Heart right ventricle (tissue), 16 donors: Measurements from ENCODE around the gene LTBP2. TPM values are rescaled to one million over a fixed set of nuclear protein-coding genes. Genes with fewer than 3 reads are reported as not detected.

Source experiments
- ATAC-seq, 8 donors: fragments of 200-7000 bp; cut with Tn5 transposase; one replicate each; pipeline ENCODE4 v1.9.1; 2020; ENCODE audit warnings: mild to moderate bottlenecking in 8 of 8, moderate library complexity in 8 of 8, moderate number of reproducible peaks in 1 of 8
- DNase-seq, 2 donors: peaks; one replicate each; pipeline ENCODE4 v3.0.0-alpha.2; 2020
- H3K27ac ChIP-seq, 10 donors: fragments of 200-600 bp; sonication (generic) in 2 of 10; one replicate each; pipeline versions ENCODE4 v1.5.0 to v1.8.0; 2020 to 2022; ENCODE audit warnings: mild to moderate bottlenecking in 3 of 10
- H3K27me3 ChIP-seq, 7 donors: fragments of 200-600 bp; one replicate each; pipeline ENCODE4 v1.8.0; 2021 to 2022; ENCODE audit warnings: mild to moderate bottlenecking in 2 of 7
- H3K36me3 ChIP-seq, 9 donors: fragments of 200-600 bp; sonication (generic) in 1 of 9; one replicate each; pipeline versions ENCODE4 v1.5.0 to v1.8.0; 2020 to 2022; ENCODE audit warnings: mild to moderate bottlenecking in 2 of 9
- H3K4me1 ChIP-seq, 9 donors: fragments of 200-600 bp; sonication (generic) in 1 of 9; one replicate each; pipeline versions ENCODE4 v1.5.0 to v1.8.0; 2020 to 2022; ENCODE audit warnings: mild to moderate bottlenecking in 4 of 9
- H3K4me3 ChIP-seq, 10 donors: fragments of 200-600 bp; sonication (generic) in 2 of 10; one replicate each; pipeline versions ENCODE4 v1.5.0 to v1.8.0; 2020 to 2022; ENCODE audit warnings: mild to moderate bottlenecking in 7 of 10, moderate library complexity in 2 of 10
- H3K9me3 ChIP-seq, 11 donors: fragments of 200-600 bp in 10 of 11; sonication (generic) in 2 of 11; one replicate each; pipeline versions ENCODE4 v1.5.0 to v1.8.0; 2013 to 2022; ENCODE audit warnings: mild to moderate bottlenecking in 2 of 11, control low read depth in 1 of 11, moderate library complexity in 1 of 11
- WGBS, 2 donors: extraction: QIAGEN DNeasy Blood & Tissue Kit; methylation state at CpG; one replicate each; pipeline ENCODE4 v1.1.7; 2013; ENCODE audit warnings: inconsistent platforms in 1 of 2; 5-methylcytosine and 5-hydroxymethylcytosine counted together
- intact Hi-C, 10 donors: fragments of 100-400 bp; cut with DNase I; formaldehyde crosslinking; loops; one replicate each; pipeline versions ENCODE4 v1.11.1 to v1.14.2; 2022
- polyA plus RNA-seq, 2 donors: library from polyadenylated mRNA; stranded (reverse); fragments of 200-250 nt; gene quantifications; one replicate each; pipeline ENCODE4 v1.2.3, GENCODE V29; 2013
- total RNA-seq, 10 donors: library from RNA; stranded (reverse); fragmentation: NEBNext Ultra II Directional in 3 of 10; extraction: Animal tissue kit (Norgen Biotek cat#: 25700) in 3 of 10; gene quantifications; one replicate each; pipeline versions ENCODE4 v1.2.1 to v1.2.4, GENCODE V29; 2021 to 2023
- TF ChIP-seq, protein P1 (sequence below), 9 donors: fragments of 200-600 bp; sonication (generic) in 2 of 9; IDR thresholded peaks; one replicate each; pipeline versions ENCODE4 v1.5.0 to v1.8.0; 2021 to 2022; ENCODE audit warnings: antibody characterized with exemption in 9 of 9, mild to moderate bottlenecking in 5 of 9, moderate library complexity in 1 of 9
- donor health status: Arrhythmogenic right ventricular cardiomyopathy.
- donor health status: ischemic (EF 13 %, LVEDD 7.1; RV severe dilation, severe dysfunction).
- donor health status: healthy with polysubstance abuse.
- donor health status: DM: no; HTN: yes; CAD: no.
- donor health status: DM: no; HTN: no; CAD: no.
- donor health status: ischemic (EF 25% LVEDD 6.9; RV normal size, moderate dysfunction).
- donor health status: ischemic (EF 25% LVEDD 5.7; RV mildly dilated, moderate dysfunction).
- donor health status: healthy.
- donor health status: DM: yes; HTN: yes; CAD: no.
- donor health status: Ischemic cardiomyopathy.
- donor health status: ischemic (EF 35%, LVEDD 5.7; RV mildly dilated, moderate dysfunction).
- donor health status: nonischemic (EF 11% LVEDD 7.7; RV severe dilation, severe dysfunction).
- donor health status: DM: yes; HTN: yes; CAD: no.
- donor health status: PGD.
- donor health status: ischemic (EF 29% LVEDD 5.4; RV normal size, mild dysfunction).
- donor health status: nonischemic (EF 23%, LVEDD 6.1; RV moderate dilation, normal function).

Gene LTBP2
- total and polyA plus RNA-seq, 12 donors, result 3.5 to 50.3 (median 17.3) TPM

DNA sequence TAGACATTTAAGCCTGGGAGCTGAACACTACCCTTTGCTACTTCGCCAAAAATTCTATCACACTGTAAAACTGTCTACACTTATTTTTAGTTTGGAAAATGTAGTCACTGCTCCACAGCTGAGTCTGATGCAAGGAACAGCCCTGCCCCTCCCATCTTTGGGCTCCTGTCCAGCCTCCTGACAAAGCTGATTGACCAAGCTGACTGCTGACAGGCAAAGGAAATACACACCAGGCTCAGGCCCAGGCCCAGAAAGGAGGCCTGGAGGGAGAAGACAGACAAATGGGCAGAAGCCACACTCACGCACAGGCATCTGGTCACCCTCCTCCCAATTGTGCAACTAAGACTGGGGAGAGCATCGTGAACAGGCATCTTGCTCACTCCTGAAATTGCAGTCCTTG lies 63.2 kb downstream of the LTBP2 start:
- H3K36me3 ChIP-seq, result peaks cover 0 to 35% (median 0%) of the 10 kb centered on the region in 9 donors
- WGBS, 2 donors, result 23 to 36% methylated on average over 3 of the region's 3 CpGs
- intact Hi-C loops, result loop anchor here in 1 of 10 donors (5.0 kb wide), 1 partner anchor 53 kb away; no protein-coding TSS in a partner anchor
- TF ChIP-seq, protein P1, sequence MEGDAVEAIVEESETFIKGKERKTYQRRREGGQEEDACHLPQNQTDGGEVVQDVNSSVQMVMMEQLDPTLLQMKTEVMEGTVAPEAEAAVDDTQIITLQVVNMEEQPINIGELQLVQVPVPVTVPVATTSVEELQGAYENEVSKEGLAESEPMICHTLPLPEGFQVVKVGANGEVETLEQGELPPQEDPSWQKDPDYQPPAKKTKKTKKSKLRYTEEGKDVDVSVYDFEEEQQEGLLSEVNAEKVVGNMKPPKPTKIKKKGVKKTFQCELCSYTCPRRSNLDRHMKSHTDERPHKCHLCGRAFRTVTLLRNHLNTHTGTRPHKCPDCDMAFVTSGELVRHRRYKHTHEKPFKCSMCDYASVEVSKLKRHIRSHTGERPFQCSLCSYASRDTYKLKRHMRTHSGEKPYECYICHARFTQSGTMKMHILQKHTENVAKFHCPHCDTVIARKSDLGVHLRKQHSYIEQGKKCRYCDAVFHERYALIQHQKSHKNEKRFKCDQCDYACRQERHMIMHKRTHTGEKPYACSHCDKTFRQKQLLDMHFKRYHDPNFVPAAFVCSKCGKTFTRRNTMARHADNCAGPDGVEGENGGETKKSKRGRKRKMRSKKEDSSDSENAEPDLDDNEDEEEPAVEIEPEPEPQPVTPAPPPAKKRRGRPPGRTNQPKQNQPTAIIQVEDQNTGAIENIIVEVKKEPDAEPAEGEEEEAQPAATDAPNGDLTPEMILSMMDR (IDR thresholded peaks at IDR 0.05), result no peak
- no peak overlapping the region for H3K4me3 ChIP-seq
- H3K27me3 ChIP-seq, result no peaks in the 10 kb centered on the region
- H3K27ac ChIP-seq, result peak overlapping the region in 3 of 10 donors; percentile 3 to 28 (median 22)
- peak; percentile 76 to 78 for DNase-seq
- peak; percentile 46 to 89 (median 76) for ATAC-seq
- H3K9me3 ChIP-seq, result no peaks in the 10 kb centered on the region
- peaks cover 13 to 45% (median 33%) of the 10 kb centered on the region in 9 donors for H3K4me1 ChIP-seq

DNA sequence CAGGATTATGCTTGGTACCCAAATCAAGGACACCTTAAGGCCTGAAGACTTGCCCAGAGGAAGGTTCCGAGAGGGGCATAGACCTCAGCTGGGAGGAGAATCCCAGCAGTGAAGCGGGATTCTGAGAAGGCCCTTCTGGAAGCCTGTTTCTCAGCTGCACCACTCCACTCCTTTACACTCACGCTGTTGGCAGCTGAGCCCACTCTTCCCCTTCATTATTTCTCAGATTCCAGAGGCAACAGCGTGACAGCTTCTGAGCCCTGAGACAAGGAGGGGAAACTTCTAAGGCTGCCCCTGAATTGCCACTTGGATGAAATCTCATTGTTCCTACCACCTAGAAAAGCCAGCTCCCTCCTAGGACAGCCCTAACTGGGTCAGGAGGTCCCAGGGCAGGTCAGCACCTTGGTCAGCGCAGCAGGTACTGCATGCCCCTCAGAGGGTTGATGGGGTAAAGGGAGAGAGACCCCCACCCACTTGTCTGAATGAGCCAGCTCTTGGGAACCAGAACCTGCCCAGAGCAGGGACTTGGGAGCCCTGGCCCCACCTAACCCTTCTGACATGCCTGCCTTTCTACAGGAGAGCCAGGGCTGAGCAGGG lies 64.6 kb downstream of the LTBP2 start:
- WGBS, 2 donors, result 91 to 95% methylated on average over 5 of the region's 5 CpGs
- Histone ChIP-seq H3K4me3 (no peak overlapping the region), H3K36me3 (peaks cover 0 to 36% (median 0%) of the 10 kb centered on the region in 9 donors), H3K27me3 (no peaks in the 10 kb centered on the region), H3K9me3 (no peaks in the 10 kb centered on the region), H3K4me1 (peaks cover 8 to 35% (median 22%) of the 10 kb centered on the region in 9 donors), H3K27ac (no peak overlapping the region)
- TF ChIP-seq, protein P1 (IDR thresholded peaks at IDR 0.05), result no peak
- ATAC-seq, result no peak
- DNase-seq, result no peak
- intact Hi-C loops, result loop anchor here in 1 of 10 donors (5.0 kb wide), 1 partner anchor 55 kb away; no protein-coding TSS in a partner anchor

DNA sequence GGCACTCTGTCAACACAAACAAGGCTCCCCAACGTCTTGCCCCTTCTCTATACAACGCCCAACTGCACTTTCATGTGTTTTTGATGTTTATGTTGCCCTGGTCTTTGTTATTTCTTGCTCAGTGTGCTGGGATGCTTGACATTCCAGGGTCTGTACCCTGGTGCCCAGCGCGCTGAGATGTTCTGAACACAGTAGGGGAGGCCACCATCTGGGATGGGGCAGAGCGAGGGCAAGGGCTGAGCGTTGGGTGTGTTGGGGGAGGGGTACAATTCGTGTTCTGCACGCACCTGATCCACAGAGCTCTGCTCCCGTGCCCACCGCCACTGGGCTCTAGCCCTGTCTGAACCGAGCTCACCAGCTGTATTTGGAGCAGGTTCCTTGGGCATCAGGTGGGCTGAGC lies 65.6 kb downstream of the LTBP2 start:
- TF ChIP-seq, protein P1 (IDR thresholded peaks at IDR 0.05), result no peak
- 73 to 79% methylated on average over 11 of the region's 11 CpGs for WGBS, 2 donors
- no peak for DNase-seq
- Histone ChIP-seq H3K36me3 (peaks cover 0 to 36% (median 0%) of the 10 kb centered on the region in 9 donors), H3K4me1 (peaks cover 0 to 25% (median 15%) of the 10 kb centered on the region in 9 donors), H3K9me3 (no peaks in the 10 kb centered on the region), H3K27me3 (no peaks in the 10 kb centered on the region), H3K4me3 (no peak overlapping the region), H3K27ac (no peak overlapping the region)
- no peak for ATAC-seq
- intact Hi-C loops, result loop anchor here in 1 of 10 donors (5.0 kb wide), 1 partner anchor 56 kb away; no protein-coding TSS in a partner anchor

DNA sequence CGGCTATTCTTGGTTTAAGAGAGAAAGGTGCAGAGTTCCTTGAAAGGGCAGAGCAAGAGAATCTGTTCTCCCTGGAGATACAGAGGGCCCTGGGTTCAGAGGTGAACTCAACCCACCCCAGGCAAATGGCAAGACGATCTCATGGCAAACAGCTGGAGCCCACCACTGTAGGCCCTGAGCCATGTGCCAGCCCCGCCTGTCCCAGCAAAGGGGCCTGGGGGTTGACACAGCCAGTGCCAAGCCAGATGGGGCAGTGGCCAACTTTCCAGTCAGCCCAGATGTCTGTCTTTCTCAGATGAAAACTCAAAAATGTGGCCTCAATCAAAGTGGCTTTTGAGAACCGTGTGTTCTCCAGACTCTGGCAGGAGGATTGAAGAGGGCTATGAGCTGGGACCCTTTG lies 66.7 kb downstream of the LTBP2 start:
- Histone ChIP-seq H3K27ac (no peak overlapping the region), H3K4me1 (peaks cover 0 to 19% (median 12%) of the 10 kb centered on the region in 9 donors), H3K4me3 (no peak overlapping the region), H3K36me3 (peaks cover 0 to 32% (median 0%) of the 10 kb centered on the region in 9 donors), H3K27me3 (no peaks in the 10 kb centered on the region), H3K9me3 (no peaks in the 10 kb centered on the region)
- TF ChIP-seq, protein P1 (IDR thresholded peaks at IDR 0.05), result no peak
- intact Hi-C loops, result loop anchor here in 1 of 10 donors (5.0 kb wide), 1 partner anchor 57 kb away; no protein-coding TSS in a partner anchor
- no peak for DNase-seq
- ATAC-seq, result no peak
- WGBS, 2 donors, result 81 to 91% methylated on average over 4 of the region's 4 CpGs
